Epithelial cell of prostate (primary cell): Measurements from ENCODE around the gene C11orf42.

Experiments used
- DNase-seq: peaks from one replicate; pipeline ENCODE4 v3.0.0-alpha.2; 2011; ENCODE audit warnings: low read depth, low spot score
- H3K27ac ChIP-seq: fragments of 450-650 bp; 2 replicates; pipeline ENCODE4 v1.5.1; 2017; ENCODE audit warnings: mild to moderate bottlenecking

Gene C11orf42

GRCh38 chr11:6205366-6205765 is at the start of gene C11orf42:
Gene C11orf42 (plus strand): TSS chr11:6205557. CDS start chr11:6205616, 59 bp downstream.
- DNase-seq = no peak
- no peak within 1 kb of the TSS for H3K27ac ChIP-seq

GRCh38 chr11:6156628-6157359 is 48.6 kb upstream of the C11orf42 start:
- H3K27ac ChIP-seq = no peak overlapping the region
- DNase-seq = no peak

DNA sequence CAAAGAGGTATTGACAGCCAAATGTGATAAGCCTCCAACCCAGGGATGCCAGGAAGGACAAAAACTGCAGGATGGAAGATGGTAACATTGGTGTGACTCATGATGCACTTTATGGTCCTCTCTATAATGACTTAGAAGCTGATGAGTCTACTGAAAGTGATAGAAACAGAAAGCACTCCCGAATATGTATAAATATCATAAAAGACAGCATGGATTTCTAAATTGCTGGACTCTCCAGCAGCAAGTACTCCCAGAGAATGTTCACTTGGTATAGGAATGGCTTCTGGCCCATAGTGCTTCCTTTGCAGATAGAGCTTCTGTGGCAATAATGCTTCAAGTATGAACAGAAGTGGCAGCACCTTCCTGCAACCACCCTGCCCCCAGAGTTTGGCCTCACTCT is 35.1 kb upstream of the C11orf42 start, which contains the start of gene OR52B2:
OR52B2 (minus strand) TSS at position 101 of the 400 bp plus-strand sequence; CDS start at position 101, 0 bp downstream.
- no peak for DNase-seq
- H3K27ac ChIP-seq = no peak within 1 kb of the TSS

DNA sequence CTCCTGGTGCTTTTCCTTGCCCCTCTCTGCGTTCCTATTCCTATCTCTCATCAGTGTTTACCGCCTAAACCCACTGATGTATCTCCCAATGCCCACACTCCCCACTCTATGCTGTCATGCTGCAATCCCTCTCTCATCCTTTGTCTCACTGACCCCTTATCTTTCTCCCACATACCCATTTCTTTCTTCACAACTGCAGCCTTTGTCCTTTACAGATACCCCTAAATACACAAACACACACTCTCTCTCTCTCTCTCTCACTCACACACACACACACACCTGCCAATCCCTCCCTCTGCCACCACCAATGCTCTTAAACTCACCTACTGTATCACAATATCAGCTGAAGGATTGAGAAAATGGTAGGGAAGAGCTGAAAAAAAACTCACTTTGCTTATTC is 29.9 kb upstream of the C11orf42 start:
- no peak overlapping the region for H3K27ac ChIP-seq
- DNase-seq = no peak

DNA sequence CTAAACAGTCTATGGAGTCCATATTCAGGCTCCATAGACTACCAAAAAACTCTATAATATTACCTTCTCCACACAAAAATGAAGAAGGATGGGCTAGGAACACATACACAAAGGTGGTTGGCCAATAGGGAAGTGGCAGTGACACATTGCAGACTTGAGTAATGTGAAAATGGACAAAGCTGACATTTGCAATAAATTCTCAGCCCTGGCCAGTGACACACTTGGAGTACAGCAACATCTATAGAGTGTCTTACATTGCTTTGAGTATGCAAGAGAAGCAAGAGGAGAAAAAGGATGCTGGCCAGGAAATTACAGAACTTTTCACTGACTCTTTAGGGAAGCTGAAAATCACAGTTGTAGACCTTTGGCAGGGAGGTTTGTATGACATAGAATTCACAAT is 13.6 kb upstream of the C11orf42 start:
- H3K27ac ChIP-seq = no peak overlapping the region
- DNase-seq = no peak

DNA sequence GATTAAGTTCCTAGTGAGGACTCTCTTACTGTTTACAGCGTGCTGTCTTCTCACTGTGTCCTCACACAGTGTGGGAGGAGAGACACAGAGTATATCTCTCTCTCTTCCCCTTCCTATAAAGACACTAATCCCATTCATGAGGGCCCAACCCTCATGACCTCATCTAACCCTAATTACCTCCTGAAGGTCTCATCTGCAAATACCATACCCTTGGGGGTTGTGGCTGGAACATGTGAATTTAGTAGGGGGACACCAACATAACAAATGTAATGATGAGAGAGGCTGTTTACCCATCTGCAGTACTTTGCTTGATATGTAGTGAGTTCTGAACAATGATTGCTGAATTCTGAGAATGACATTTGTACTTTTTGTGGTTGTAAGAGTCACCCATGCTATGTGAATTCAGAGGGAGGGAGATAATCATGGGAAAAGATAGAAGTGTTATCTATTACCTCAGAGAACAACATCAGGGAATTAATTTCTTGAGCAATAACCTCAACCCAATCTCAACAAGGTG is 11.2 kb upstream of the C11orf42 start:
- DNase-seq = no peak
- no peak overlapping the region for H3K27ac ChIP-seq

DNA sequence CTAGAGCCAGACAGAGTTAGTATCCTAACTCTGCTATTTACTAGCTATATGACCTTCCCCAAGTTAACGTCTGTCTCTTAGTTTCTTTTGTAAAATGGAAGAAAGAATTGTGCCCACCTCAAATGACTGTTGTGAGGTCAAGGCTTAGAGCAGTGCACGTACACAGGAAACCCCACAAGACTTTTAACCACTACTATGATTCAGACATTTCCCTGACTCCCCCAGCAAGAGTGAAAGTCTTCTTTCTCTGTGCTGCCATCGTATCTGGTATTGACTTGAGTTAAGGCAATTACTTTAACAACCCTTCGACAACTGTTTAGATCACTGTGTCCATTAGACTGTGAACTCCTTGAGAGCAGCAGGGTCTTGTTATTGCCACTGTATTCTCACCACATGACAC is 9.0 kb upstream of the C11orf42 start:
- DNase-seq = no peak
- H3K27ac ChIP-seq = no peak overlapping the region

- DNase-seq = no peak
- no peak overlapping the region for H3K27ac ChIP-seq
Measured at GRCh38 chr11:6197466-6198200, 7.7 kb upstream of the C11orf42 start.

- H3K27ac ChIP-seq = no peak within 1 kb of the TSS
- no peak for DNase-seq
Measured at GRCh38 chr11:6199174-6199810, 6.1 kb upstream of the C11orf42 start, which contains the start of gene OR52W1. Gene OR52W1 (plus strand): TSS chr11:6199224. CDS start chr11:6199224, 0 bp downstream.

DNA sequence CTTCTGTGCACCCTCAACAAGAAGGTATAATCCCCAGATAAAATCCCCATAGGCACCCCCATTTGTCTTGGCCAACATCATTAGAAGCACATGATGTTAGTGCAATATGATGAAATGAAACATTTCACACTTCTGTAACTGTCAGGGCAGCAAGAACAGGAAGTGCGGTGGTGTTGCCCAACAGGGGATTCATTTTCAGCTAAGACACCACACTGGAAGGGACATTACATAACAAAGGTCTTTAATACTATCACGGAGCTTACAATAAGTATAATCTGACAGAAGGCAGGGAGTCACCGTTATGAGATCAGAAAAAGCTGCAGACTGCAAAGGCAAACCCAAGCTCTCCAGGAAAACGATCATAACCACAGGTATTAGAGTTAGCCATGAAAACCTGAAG is 4.4 kb upstream of the C11orf42 start:
- no peak overlapping the region for H3K27ac ChIP-seq
- no peak for DNase-seq

GRCh38 chr11:6201481-6201880 is 3.9 kb upstream of the C11orf42 start:
- no peak for DNase-seq

DNA sequence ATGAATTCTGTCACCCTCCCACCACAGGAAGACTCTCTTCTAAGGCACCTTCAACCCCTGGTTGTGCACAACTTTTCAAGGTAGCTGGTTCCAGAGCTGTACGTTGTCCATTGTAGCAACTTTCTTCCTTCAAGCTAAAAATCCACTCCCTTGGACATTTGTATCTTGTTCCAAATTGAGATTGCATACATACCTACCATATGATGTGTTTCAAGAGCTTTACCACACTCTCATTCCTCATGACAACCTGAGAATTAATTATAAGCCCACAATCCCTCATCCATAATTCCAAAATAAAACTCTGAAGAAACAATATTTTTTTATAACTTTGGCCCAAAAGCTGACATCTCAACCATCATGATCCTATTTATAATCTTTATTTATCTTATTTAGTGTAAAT is 3.3 kb upstream of the C11orf42 start:
- no peak for DNase-seq
- no peak overlapping the region for H3K27ac ChIP-seq

More at GRCh38 chr11:6201481-6201880, 3.9 kb upstream of the C11orf42 start:
- no peak overlapping the region for H3K27ac ChIP-seq

- no peak overlapping the region for H3K27ac ChIP-seq
- DNase-seq = no peak
Measured at GRCh38 chr11:6203327-6203726, 2.0 kb upstream of the C11orf42 start.

DNA sequence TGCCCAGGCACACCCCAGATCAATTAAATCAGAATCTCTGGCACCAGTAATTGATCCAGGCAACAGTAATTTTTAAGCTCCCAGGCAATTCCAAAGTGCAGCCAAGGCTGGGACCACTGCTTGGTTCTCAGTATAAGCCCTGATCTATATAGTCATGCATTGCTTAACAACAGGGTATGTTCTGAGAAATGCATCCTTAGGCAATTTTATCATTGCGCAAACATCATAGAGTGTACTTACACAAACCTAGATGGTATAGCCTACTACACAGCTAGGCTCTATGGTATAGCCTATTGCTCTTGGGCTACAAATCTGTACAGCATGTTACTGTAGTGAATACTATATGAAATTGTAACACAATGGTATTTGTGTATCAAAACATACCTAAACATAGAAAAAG is 651 bp upstream of the C11orf42 start:
- H3K27ac ChIP-seq = no peak overlapping the region
- no peak for DNase-seq

DNA sequence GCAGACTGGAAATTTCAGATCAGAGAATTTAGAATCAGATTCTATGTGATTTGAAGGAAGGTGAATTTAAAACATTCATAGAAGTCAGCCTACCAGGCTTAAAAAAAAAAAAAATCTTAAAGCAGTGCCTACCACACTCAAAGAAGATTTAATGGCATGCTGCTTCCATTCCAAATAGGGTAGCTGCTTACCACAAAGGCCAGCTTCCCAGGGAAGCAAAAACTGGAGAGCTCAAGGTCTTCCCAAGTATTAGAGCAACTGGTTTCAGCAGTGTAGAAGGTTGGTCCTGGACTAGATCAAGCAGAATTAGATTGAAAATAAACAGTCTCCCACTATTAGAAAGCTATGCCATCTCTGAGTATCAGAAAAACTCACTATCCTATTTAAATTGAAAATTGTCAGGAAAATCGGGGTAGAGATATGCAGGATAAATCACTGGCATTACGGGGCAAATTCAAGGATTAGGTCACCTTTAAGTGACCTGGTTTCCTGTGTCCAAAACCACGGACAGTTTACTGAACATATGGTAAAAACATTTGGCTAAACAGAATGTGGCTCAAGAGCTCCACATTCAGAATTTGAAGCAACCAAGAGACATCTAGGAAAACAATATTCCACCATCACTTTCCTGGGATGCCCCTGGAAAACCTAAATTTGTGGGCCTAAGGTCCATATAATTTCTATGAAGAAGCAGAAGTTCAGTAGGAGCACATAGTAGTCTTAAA is 1.3 kb downstream of the C11orf42 start:
- no peak overlapping the region for H3K27ac ChIP-seq
- no peak for DNase-seq

DNA sequence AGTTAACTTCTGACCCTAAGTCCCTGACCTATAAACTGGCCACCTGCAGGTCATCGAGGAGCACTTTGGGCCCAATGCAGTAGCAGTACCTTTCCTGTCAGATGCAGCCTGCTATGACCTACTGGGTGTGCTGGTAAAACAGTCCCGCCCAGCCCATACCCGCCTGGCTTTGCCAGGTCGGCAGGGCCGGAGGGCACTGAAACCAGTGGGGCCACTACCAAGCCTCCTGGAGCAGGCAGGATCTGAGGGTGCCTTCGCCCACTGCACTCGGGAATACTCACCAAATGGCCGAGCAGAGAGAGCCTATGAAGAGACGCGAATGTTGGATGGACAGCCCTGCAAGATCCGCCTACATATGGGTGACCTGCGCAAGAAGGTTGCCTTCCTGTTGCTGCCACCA is 4.4 kb downstream of the C11orf42 start:
- no peak overlapping the region for H3K27ac ChIP-seq
- no peak for DNase-seq

GRCh38 chr11:6210274-6210955 is 5.1 kb downstream of the C11orf42 start:
- no peak overlapping the region for H3K27ac ChIP-seq
- DNase-seq = no peak

DNA sequence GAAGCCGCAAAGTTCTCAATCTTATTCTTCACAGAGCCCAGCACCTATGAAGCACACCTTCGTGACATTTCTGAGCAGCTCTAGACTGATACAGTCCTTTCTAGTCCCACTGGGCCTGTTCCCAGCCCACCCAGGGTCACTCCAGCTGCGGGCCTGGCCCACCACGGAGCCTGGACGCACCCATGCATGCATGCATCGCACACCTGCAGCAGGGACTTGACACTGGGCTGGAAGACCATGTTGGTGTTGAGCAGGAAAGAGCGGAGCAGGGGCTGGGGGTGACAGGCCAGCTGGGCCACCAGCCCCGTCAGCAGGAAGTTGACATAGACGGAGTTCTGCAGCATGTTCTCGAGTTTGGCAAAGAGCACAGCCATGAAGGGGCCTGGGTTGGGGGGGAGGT is 9.2 kb downstream of the C11orf42 start:
- H3K27ac ChIP-seq = no peak overlapping the region
- DNase-seq = no peak

- H3K27ac ChIP-seq = no peak overlapping the region
- DNase-seq = no peak
Measured at GRCh38 chr11:6216501-6216900, 11.1 kb downstream of the C11orf42 start.

GRCh38 chr11:6217722-6218121 is 12.4 kb downstream of the C11orf42 start:
- DNase-seq = no peak
- no peak overlapping the region for H3K27ac ChIP-seq
